Inflammatory macrophage (primary cell): ENCODE data around the gene REELD1.

Experiments used
- DNase-seq, 2 donors: peaks; one replicate each; pipeline ENCODE4 v3.0.0-alpha.2; 2020 to 2022

Gene REELD1

GRCh38 chr4:146229406-146229805 is 15.1 kb downstream of the REELD1 start:
- DNase-seq = no peak

- peak; percentile 61 to 63 for DNase-seq
Observed at GRCh38 chr4:146232131-146232722, 17.9 kb downstream of the REELD1 start.

- peak; percentile 94 for DNase-seq
Observed at GRCh38 chr4:146235654-146236177, 21.4 kb downstream of the REELD1 start.

GRCh38 chr4:146236216-146236615 is 21.9 kb downstream of the REELD1 start:
- DNase-seq = no peak

- DNase-seq = no peak
Observed at GRCh38 chr4:146237092-146237491, 22.8 kb downstream of the REELD1 start.

GRCh38 chr4:146238107-146238506 is 23.8 kb downstream of the REELD1 start:
- DNase-seq = no peak

- DNase-seq = peak; percentile 80 to 92
Observed at GRCh38 chr4:146243141-146243882, 29.0 kb downstream of the REELD1 start.

GRCh38 chr4:146243883-146244277 is 29.5 kb downstream of the REELD1 start:
- DNase-seq = no peak

- no peak for DNase-seq
Observed at GRCh38 chr4:146244496-146244895, 30.2 kb downstream of the REELD1 start.

- DNase-seq = no peak
Observed at GRCh38 chr4:146245246-146245645, 30.9 kb downstream of the REELD1 start.

- DNase-seq = no peak
Observed at GRCh38 chr4:146245850-146246249, 31.5 kb downstream of the REELD1 start.

- no peak for DNase-seq
Observed at GRCh38 chr4:146246381-146246780, 32.0 kb downstream of the REELD1 start.

- no peak for DNase-seq
Observed at GRCh38 chr4:146247356-146247755, 33.0 kb downstream of the REELD1 start.

- DNase-seq = no peak
Observed at GRCh38 chr4:146252969-146253611, 38.8 kb downstream of the REELD1 start.

- DNase-seq = no peak
Observed at GRCh38 chr4:146255463-146255862, 41.1 kb downstream of the REELD1 start.

- DNase-seq = no peak
Observed at GRCh38 chr4:146255874-146256273, 41.5 kb downstream of the REELD1 start.

GRCh38 chr4:146256328-146256727 is 42.0 kb downstream of the REELD1 start:
- no peak for DNase-seq

- no peak for DNase-seq
Observed at GRCh38 chr4:146257511-146257910, 43.2 kb downstream of the REELD1 start.

- DNase-seq = no peak
Observed at GRCh38 chr4:146260521-146260920, 46.2 kb downstream of the REELD1 start.

GRCh38 chr4:146261041-146261440 is 46.7 kb downstream of the REELD1 start:
- DNase-seq = no peak

- DNase-seq = no peak
Observed at GRCh38 chr4:146263793-146264192, 49.5 kb downstream of the REELD1 start.

- DNase-seq = no peak
Observed at GRCh38 chr4:146265950-146266490, 51.7 kb downstream of the REELD1 start.

- no peak for DNase-seq
Observed at GRCh38 chr4:146267826-146268225, 53.5 kb downstream of the REELD1 start.
